ENCODE measurements around the gene SLC25A40. TPM values are rescaled to one million over a fixed set of nuclear protein-coding genes. Genes with fewer than 3 reads are reported as not detected.

Gene SLC25A40
- polyA plus RNA-seq, 1 of the 3 experiments (the other 2 are of a cell fraction) = 5.5 TPM

GRCh38 chr7:87919875-87920274 is 43.7 kb upstream of the SLC25A40 start:
- H2AFZ ChIP-seq (ENCODE audit: low read depth) = no peak overlapping the region
- H3K4me1 ChIP-seq (ENCODE audit: control insufficient read depth in 1 of 2, insufficient read depth in 2 of 2, low read depth in 1 of 2, low read length in 1 of 2) = no peaks in the 10 kb centered on the region
- POLR2A ChIA-PET = no interaction called here
- H3K4me3 ChIP-seq (ENCODE audit: low read depth in 2 of 2, low read length in 1 of 2) = no peak overlapping the region
- H3K79me2 ChIP-seq (ENCODE audit: insufficient read depth) = no peaks in the 10 kb centered on the region; the same call in 1 of the 2 replicates
- TF ChIP-seq FOXJ3 (CRISPR knock-in tag; IDR thresholded peaks at IDR 0.05) = no peak
- TF ChIP-seq CTCF (IDR thresholded peaks at IDR 0.05) = no peak
- no peak for TF ChIP-seq GABPA (IDR thresholded peaks at IDR 0.05; ENCODE audit: low read depth)
- no peak for TF ChIP-seq JUND (IDR thresholded peaks at IDR 0.05)
- no peak for TF ChIP-seq RFX5 (IDR thresholded peaks at IDR 0.05; ENCODE audit: low read length)
- TF ChIP-seq FOXM1 (IDR thresholded peaks at IDR 0.05; ENCODE audit: low read depth) = no peak
- TF ChIP-seq USF2 (IDR thresholded peaks at IDR 0.05; ENCODE audit: borderline replicate concordance, low read depth, low read length) = no peak
- no peak for TF ChIP-seq SMC3 (IDR thresholded peaks at IDR 0.05; ENCODE audit: low read depth, low read length)
- H3K9me2 ChIP-seq = no peaks in the 10 kb centered on the region
- H3F3A ChIP-seq (replicated peaks; ENCODE audit: insufficient read depth) = no peaks in the 10 kb centered on the region
- no peak for DNase-seq
- WGBS (ENCODE audit: low lambda C conversion rate) = 80% methylated on average over 6 of the region's 6 CpGs
- H3K4me2 ChIP-seq = no peak overlapping the region
- CTCF ChIA-PET = interaction anchor here (1.3 to 1.7 kb wide), 5 partner anchors 8 to 192 kb away, joined by 3 to 6 read pairs (median 5); partner anchors contain the start of gene ADAM22
- H3K27ac ChIP-seq (ENCODE audit: low read depth in 2 of 2, low read length in 1 of 2) = no peak overlapping the region
- no peaks in the 10 kb centered on the region for H3K9me3 ChIP-seq
- no peaks in the 10 kb centered on the region for H3K27me3 ChIP-seq (ENCODE audit: insufficient read depth)
- no peaks in the 10 kb centered on the region for H3K36me3 ChIP-seq (replicated peaks in 1 of 2; ENCODE audit: control insufficient read depth in 1 of 2, insufficient read depth in 2 of 2, low read length in 1 of 2)
- no peak overlapping the region for H3K9ac ChIP-seq
- H4K20me1 ChIP-seq (ENCODE audit: insufficient read depth) = no peaks in the 10 kb centered on the region

GRCh38 chr7:87918740-87919139 is 42.6 kb upstream of the SLC25A40 start:
- no peaks in the 10 kb centered on the region; the same call in 1 of the 2 replicates for H3K79me2 ChIP-seq (ENCODE audit: insufficient read depth)
- no peak overlapping the region for H3K4me3 ChIP-seq (ENCODE audit: low read depth in 2 of 2, low read length in 1 of 2)
- no peaks in the 10 kb centered on the region for H3F3A ChIP-seq (replicated peaks; ENCODE audit: insufficient read depth)
- H3K4me2 ChIP-seq = no peak overlapping the region
- H3K4me1 ChIP-seq (ENCODE audit: control insufficient read depth in 1 of 2, insufficient read depth in 2 of 2, low read depth in 1 of 2, low read length in 1 of 2) = no peaks in the 10 kb centered on the region
- no peaks in the 10 kb centered on the region for H4K20me1 ChIP-seq (ENCODE audit: insufficient read depth)
- H2AFZ ChIP-seq (ENCODE audit: low read depth) = no peak overlapping the region
- ChIA-PET CTCF (no interaction called here), POLR2A (no interaction called here)
- no peaks in the 10 kb centered on the region for H3K9me3 ChIP-seq
- TF ChIP-seq FOXM1 (IDR thresholded peaks at IDR 0.05; ENCODE audit: low read depth) (no peak), SIN3A (IDR thresholded peaks at IDR 0.05; ENCODE audit: borderline replicate concordance, low read depth, low read length) (no peak), RXRA (IDR thresholded peaks at IDR 0.05; ENCODE audit: borderline replicate concordance, low read depth) (no peak), EP300 (IDR thresholded peaks at IDR 0.05; ENCODE audit: borderline replicate concordance in 1 of 2, low read depth in 1 of 2, low read length in 1 of 2) (no peak), NFIC (IDR thresholded peaks at IDR 0.05; ENCODE audit: borderline replicate concordance) (no peak), FOXJ3 (CRISPR knock-in tag; IDR thresholded peaks at IDR 0.05) (no peak), GATA2 (CRISPR knock-in tag; IDR thresholded peaks at IDR 0.05) (no peak; the same call in 1 of the 2 replicates), PBX3 (IDR thresholded peaks at IDR 0.05) (no peak), POLR2AphosphoS5 (IDR thresholded peaks at IDR 0.05; ENCODE audit: low read depth, low read length) (no peak), TEAD4 (IDR thresholded peaks at IDR 0.05; ENCODE audit: borderline replicate concordance, insufficient read depth) (no peak), SMC3 (IDR thresholded peaks at IDR 0.05; ENCODE audit: low read depth, low read length) (no peak), CHD2 (IDR thresholded peaks at IDR 0.05; ENCODE audit: low read length, partially characterized antibody) (no peak), YY1 (IDR thresholded peaks at IDR 0.05; ENCODE audit: low read depth) (no peak)
- no peaks in the 10 kb centered on the region for H3K9me2 ChIP-seq
- DNase-seq = no peak
- WGBS (ENCODE audit: low lambda C conversion rate) = 55% methylated on average over 1 of the region's 1 CpG
- H3K27me3 ChIP-seq (ENCODE audit: insufficient read depth) = no peaks in the 10 kb centered on the region
- H3K9ac ChIP-seq = no peak overlapping the region
- H3K27ac ChIP-seq (ENCODE audit: low read depth in 2 of 2, low read length in 1 of 2) = no peak overlapping the region
- no peaks in the 10 kb centered on the region for H3K36me3 ChIP-seq (replicated peaks in 1 of 2; ENCODE audit: control insufficient read depth in 1 of 2, insufficient read depth in 2 of 2, low read length in 1 of 2)

All from SK-N-SH (cell line).